SH-SY5Y (cell line): ENCODE results near the gene HSPB9.

Experiments used
- GATA2 ChIP-seq: IDR thresholded peaks from 2 replicates; pipeline ENCODE4 v1.6.1; 2011; ENCODE audit warnings: mild to moderate bottlenecking, low read depth, low read length
- GATA3 ChIP-seq: IDR thresholded peaks from 2 replicates; pipeline ENCODE4 v1.6.1; 2011; ENCODE audit warnings: low read depth, mild to moderate bottlenecking, low read length, moderate library complexity

HSPB9 gene

GRCh38 chr17:42135664-42136653, 13.4 kb downstream of the HSPB9 start:
- no peak for TF ChIP-seq GATA3

- TF ChIP-seq GATA2 (no peak), GATA3 (no peak)
Measured at GRCh38 chr17:42136654-42137051, 14.0 kb downstream of the HSPB9 start.

GRCh38 chr17:42138749-42139492, 16.3 kb downstream of the HSPB9 start:
- no peak for TF ChIP-seq GATA3

GRCh38 chr17:42141382-42141781, 18.8 kb downstream of the HSPB9 start:
- TF ChIP-seq GATA3, result no peak
- TF ChIP-seq GATA2, result no peak

GRCh38 chr17:42142371-42142896, 19.8 kb downstream of the HSPB9 start:
- no peak for TF ChIP-seq GATA3
- no peak for TF ChIP-seq GATA2

- TF ChIP-seq GATA2, result no peak
- no peak for TF ChIP-seq GATA3
Measured at GRCh38 chr17:42146911-42147607, 24.5 kb downstream of the HSPB9 start.

GRCh38 chr17:42153919-42154742, 31.5 kb downstream of the HSPB9 start:
- TF ChIP-seq GATA2 (no peak), GATA3 (no peak)

- no peak for TF ChIP-seq GATA3
- TF ChIP-seq GATA2, result no peak
Measured at GRCh38 chr17:42155614-42156045, 33.0 kb downstream of the HSPB9 start.

- no peak for TF ChIP-seq GATA3
- TF ChIP-seq GATA2, result no peak
Measured at GRCh38 chr17:42159796-42160530, 37.4 kb downstream of the HSPB9 start.

GRCh38 chr17:42160531-42160910, 37.9 kb downstream of the HSPB9 start:
- no peak for TF ChIP-seq GATA2
- no peak for TF ChIP-seq GATA3

GRCh38 chr17:42163113-42163512, 40.5 kb downstream of the HSPB9 start:
- TF ChIP-seq GATA2 (no peak), GATA3 (no peak)

GRCh38 chr17:42163696-42164407, 41.2 kb downstream of the HSPB9 start:
- no peak for TF ChIP-seq GATA3
- TF ChIP-seq GATA2, result no peak

GRCh38 chr17:42165751-42166150, 43.1 kb downstream of the HSPB9 start:
- TF ChIP-seq GATA3 (no peak), GATA2 (no peak)

GRCh38 chr17:42166196-42166763, 43.7 kb downstream of the HSPB9 start:
- TF ChIP-seq GATA3 (no peak), GATA2 (no peak)
